ENCODE measurements around the gene FUT2.

Gene FUT2

GRCh38 chr19:48731452-48731851 is 35.7 kb downstream of the FUT2 start:
- no peak for DNase-seq

- no peak for DNase-seq
Observed at GRCh38 chr19:48734625-48735024, 38.9 kb downstream of the FUT2 start.

DNA sequence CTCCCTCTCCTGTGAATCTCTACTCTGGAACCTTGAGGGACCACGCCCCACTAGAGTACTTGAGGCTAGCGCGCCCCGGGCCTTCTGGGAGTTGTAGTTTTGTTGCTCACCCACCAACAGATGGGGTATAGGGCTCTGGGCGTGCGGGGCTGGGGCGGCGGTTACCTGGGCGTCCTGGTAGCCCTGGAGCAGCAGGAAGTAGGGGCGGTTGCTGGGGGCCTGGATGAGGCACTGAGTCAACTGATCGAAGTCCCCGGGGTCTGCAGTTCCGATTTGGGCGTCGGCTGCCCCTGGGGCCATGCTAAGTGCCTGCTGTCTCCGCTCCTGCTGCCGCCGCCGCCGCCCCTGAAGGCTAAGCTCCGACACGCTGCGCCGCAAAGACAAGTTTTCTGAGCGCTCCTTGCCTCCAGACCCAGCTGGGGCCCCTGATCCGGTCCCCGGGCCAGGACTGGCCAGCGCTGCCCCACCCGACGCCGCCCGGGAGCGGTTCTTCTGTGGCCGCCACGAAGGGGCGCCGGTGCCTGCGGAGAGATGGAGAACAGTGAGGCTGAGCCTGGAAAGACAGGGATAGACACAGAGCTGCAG is 39.4 kb downstream of the FUT2 start:
- DNase-seq, result no peak

GRCh38 chr19:48737360-48737998 is 41.7 kb downstream of the FUT2 start:
- DNase-seq, result no peak

- DNase-seq, result peak; percentile 64 to 80
Observed at GRCh38 chr19:48738557-48739403, 43.0 kb downstream of the FUT2 start.

GRCh38 chr19:48739404-48740163 is 43.8 kb downstream of the FUT2 start:
- DNase-seq, result no peak

- DNase-seq, result no peak
Observed at GRCh38 chr19:48740164-48740972, 44.6 kb downstream of the FUT2 start, which contains the start of gene RASIP1. TSS of gene RASIP1 (minus strand) at chr19:48740610. CDS start at chr19:48740282, 328 bp downstream.

- DNase-seq, result no peak
Observed at GRCh38 chr19:48741129-48741999, 45.6 kb downstream of the FUT2 start.

DNA sequence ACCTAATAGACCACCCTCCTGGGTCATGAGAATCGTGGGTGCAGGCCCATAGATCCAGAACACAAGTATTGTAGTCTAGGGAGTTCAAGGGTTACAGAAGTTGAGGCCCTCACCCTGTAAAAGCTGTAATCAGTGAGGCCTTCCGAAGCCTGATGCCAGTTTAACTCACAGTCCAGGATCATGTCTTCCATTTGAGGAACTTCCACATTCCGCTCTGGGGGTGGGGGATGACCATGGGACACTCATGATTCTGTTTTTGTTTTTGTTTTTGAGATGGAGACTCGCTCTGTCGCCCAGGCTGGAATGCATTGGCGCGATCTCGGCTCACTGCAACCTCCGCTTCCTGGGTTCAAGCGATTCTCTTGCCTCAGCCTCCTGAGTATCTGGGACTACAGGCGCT is 46.3 kb downstream of the FUT2 start:
- no peak for DNase-seq

DNA sequence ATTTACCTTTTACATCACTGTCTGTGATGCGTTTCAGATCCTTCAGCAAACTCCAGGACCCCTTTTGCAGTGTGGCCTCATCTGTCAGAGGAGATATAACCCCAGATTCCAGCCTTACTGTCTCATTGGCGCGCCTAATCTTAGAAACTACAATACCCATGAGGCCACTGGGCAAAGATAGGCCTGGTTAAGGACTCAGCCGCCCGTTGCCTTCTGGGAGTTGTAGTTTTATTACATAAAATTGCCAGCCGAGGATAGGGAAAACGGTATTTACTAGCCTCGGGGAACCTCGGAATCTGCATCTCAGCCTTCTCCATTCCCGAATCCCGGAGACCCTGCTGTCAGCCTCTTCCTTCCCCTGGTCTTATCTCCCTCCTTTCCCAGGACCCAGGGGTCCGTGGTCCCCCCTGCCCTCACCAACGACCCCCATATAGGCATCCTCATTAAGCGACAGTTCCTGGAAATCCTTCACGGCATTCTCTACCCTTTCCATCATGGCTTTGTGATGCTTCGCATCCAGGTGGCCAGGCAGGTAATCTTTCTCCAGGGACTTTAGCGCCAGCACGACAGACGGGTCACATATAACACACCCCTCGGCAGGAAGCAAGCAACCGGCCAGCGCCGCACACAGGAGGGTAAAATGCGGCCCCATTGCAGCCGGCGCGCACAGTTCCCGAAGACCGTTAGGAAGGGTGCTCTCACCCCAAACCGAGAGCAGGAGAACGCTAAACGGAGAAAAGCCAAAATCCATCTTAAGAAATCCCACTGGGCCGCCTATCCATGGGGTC is 49.6 kb downstream of the FUT2 start:
- peak; percentile 68 to 87 for DNase-seq

GRCh38 chr19:48746110-48746509 is 50.3 kb downstream of the FUT2 start:
- no peak for DNase-seq

DNA sequence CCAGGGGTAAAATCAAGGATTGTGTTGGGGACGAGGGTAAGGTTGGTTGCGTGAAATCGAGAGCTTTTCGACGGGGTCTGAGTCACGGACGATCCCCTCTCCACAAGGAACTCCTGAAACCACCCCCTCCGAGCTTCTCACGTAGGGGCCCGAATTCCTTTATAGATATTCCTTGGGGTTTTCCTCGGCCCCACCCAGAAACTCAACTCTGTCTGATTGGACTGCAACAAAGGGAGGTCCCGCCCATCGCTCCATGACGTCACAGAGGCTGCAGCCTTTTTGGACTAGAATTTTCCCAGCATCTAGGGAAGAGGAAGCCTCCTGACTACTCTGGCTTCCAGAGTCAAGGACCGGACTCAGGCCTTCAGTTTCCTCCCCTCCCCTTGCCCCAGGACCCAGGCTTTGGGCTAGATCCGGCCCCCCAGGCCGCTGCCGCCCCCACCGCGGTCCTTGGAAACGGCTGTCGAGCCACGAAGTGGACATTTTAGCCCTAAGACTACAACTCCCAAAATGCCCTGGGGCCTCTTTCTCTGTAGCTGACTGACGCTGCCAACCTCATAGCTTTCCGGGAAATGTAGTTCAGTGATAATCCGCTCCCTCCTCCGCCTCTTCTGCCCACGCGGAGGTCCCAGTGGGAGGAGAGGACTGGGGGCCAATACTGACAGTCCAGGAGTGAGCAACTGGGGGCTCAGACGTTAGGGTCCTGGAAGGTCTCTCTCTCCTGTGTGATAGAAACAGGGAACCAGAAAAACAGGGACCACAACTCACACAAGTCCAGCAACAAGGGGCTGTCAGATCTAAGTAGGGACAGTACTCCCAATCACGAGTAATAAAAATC is 51.2 kb downstream of the FUT2 start, which contains the start of gene IZUMO1:
IZUMO1 (minus strand) TSS at position 172 of the 838 bp plus-strand sequence. CDS start 1,050 bp downstream, outside the sequence.
- no peak for DNase-seq

DNA sequence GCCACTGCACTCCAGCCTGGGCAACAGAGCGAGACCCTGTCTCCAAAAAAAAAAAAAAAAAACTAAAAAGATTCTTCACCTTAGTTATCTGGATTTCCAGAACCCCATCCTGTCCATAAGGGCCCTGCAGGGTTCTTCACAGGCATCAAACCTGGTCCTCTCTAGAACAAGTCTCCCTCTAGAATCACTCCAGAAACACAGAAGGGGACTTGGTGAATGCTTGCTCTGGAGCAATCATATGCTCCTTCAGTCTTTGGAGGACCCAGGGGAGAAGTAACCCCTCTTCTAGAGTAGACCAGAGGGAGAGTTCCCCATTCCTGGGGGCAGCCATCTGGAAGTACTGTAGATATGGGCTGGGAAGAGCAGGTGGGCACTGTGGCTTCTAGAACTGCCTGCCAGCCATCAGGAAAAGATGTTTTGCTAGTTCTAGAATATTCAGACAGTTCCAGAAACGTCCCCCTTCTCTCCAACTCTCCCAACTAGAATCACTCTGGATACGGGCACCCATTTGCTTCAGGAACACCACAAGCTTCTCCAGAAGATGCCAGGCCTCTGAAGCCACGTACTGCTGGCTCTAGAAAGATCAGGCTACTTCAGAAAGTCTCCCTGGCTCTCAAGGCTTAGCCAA is 53.9 kb downstream of the FUT2 start:
- no peak for DNase-seq

DNA sequence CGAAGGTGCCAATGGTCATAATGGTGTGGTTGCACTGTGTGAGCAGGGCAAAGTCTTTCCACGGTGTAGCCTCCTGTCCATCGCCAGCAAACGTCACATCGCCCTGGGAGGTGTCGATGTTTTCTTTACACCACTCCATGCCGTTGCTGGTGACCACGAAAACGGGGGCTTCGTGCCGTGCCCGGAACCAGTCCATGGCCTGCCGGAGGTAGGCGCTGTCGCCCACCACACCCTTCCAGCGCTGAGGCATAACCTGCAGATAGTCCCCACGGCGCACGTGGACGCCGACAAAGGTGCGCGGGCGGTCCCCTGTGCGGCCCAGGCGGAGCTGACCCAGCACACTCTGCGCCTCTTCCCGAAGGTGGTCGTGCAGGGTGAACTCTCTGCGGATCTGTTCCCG is 54.6 kb downstream of the FUT2 start:
- DNase-seq, result no peak

DNA sequence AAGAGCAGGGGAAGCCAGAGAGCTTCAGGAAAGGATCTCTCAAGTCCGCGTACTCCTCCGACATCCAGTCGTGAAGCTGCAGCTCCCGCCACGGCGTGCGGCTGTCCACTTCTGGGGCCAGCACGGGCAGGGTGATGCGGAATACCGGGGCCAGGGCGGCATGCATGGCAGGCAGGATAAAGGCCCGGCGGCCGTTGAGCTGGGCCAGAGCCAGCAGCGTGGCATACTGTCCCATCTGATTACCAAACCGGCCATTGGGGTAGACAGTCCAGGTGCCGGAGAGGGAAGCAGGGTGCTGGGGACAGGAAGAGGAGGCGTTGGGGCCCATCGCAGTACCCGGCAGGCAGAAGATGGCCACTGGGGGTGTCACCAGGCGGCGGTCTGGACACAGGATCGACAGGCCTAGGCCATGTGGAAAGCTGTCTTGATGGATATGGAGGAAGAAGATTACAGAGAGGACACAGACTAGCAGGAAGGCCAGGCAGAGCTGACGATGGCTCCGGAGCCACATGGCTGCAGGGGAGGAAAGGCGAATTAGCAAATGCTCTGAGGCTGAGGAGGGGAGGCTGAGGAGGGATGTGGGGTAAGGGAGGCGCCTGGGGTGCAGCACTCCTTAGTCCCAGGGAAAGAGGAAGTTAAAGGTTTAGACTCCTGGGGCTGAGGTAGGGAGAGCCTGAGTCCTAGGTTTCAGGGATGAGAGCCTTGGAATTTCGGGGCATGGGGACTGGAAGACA is 55.2 kb downstream of the FUT2 start:
- peak; percentile 21 to 36 for DNase-seq

GRCh38 chr19:48751845-48752495 is 56.2 kb downstream of the FUT2 start:
- no peak for DNase-seq

Data from Kasumi-1 (cell line).